HepG2 (cell line): ENCODE results near the gene GPC6. TPM values are rescaled to one million over a fixed set of nuclear protein-coding genes. Genes with fewer than 3 reads are reported as not detected.
A peak's percentile ranks its signal among the peaks of the same experiment; 100 is the strongest.

Source experiments
- AHDC1 ChIP-seq: sonication (generic); formaldehyde crosslinking; IDR thresholded peaks from 2 replicates; pipeline ENCODE4 v1.5.1; 2020; ENCODE audit warnings: mild to moderate bottlenecking, missing genetic modification reagents, borderline replicate concordance
- CBFB ChIP-seq: sonication (generic); formaldehyde crosslinking; IDR thresholded peaks from 2 replicates; pipeline ENCODE4 v1.4.0; 2020; ENCODE audit warnings: missing genetic modification reagents
- GATAD2A ChIP-seq: IDR thresholded peaks from 2 replicates; pipeline ENCODE4 v1.6.1; 2016
- GTF3A ChIP-seq: sonication (generic); formaldehyde crosslinking; conservative IDR thresholded peaks from 2 replicates; pipeline ENCODE4 v1.4.0; 2020; ENCODE audit warnings: mild to moderate bottlenecking, missing genetic modification reagents
- HNF1A ChIP-seq, 2 experiments: sonication (generic) in 1 of 2; formaldehyde crosslinking in 1 of 2; IDR thresholded peaks; 2 replicates each; pipeline versions ENCODE4 v1.4.0 to v1.6.1; 2016 to 2020; ENCODE audit warnings: borderline replicate concordance in 1 of 2, low read depth in 1 of 2, mild to moderate bottlenecking in 1 of 2, missing genetic modification reagents in 1 of 2
- HNF4A ChIP-seq: sonication (generic); formaldehyde crosslinking; IDR thresholded peaks from 2 replicates; pipeline ENCODE4 v1.4.0; 2020; ENCODE audit warnings: missing genetic modification reagents
- ISL2 ChIP-seq: sonication (generic); formaldehyde crosslinking; IDR thresholded peaks from 2 replicates; pipeline ENCODE4 v1.5.0; 2020; ENCODE audit warnings: missing genetic modification reagents
- MLXIP ChIP-seq: sonication (generic); formaldehyde crosslinking; IDR thresholded peaks from 2 replicates; pipeline ENCODE4 v1.9.0; 2021; ENCODE audit warnings: missing genetic modification reagents, borderline replicate concordance
- PATZ1 ChIP-seq: sonication (generic); formaldehyde crosslinking; IDR thresholded peaks from 2 replicates; pipeline ENCODE4 v1.4.0; 2020; ENCODE audit warnings: missing genetic modification reagents
- SMAD3 ChIP-seq: sonication (generic); formaldehyde crosslinking; IDR thresholded peaks from 2 replicates; pipeline ENCODE4 v1.4.0; 2020; ENCODE audit warnings: missing genetic modification reagents
- ZKSCAN1 ChIP-seq: fragments of 150-350 bp; IDR thresholded peaks from 2 replicates; pipeline ENCODE4 v1.6.1; 2014; ENCODE audit warnings: low read length
- ZKSCAN5 ChIP-seq: sonication (generic); formaldehyde crosslinking; IDR thresholded peaks from 2 replicates; pipeline ENCODE4 v1.5.1; 2020; ENCODE audit warnings: mild to moderate bottlenecking, missing genetic modification reagents
- ZNF264 ChIP-seq: sonication (generic); formaldehyde crosslinking; IDR thresholded peaks from 2 replicates; pipeline ENCODE4 v1.4.0; 2020; ENCODE audit warnings: missing genetic modification reagents
- ZNF644 ChIP-seq: IDR thresholded peaks from 2 replicates; pipeline ENCODE4 v1.6.1; 2016; ENCODE audit warnings: low read depth
- polyA plus RNA-seq, 8 experiments: library from polyadenylated mRNA; depleted of rRNA in 3 of 8; stranded (reverse) in 7 of 8; unstranded in 1 of 8; fragments of >200 nt; fragmentation: Illumina TruSeq in 4 of 8; extraction: Trizol in 4 of 8; gene quantifications; 2 replicates each; pipeline versions ENCODE4 v1.2.1 to v1.2.3, GENCODE V29; 2011 to 2016; ENCODE audit warnings: low read depth in 4 of 8, missing spikeins in 1 of 8, mixed read lengths in 1 of 8; ENCODE audit not compliant: insufficient read depth in 1 of 8
- total RNA-seq, 5 experiments: library from RNA; depleted of rRNA; stranded (reverse); fragments of >200 nt; fragmentation: Illumina TruSeq; extraction: Trizol; gene quantifications; 2 replicates each; pipeline ENCODE4 v1.2.3, GENCODE V29; 2016; ENCODE audit warnings: low read depth in 1 of 5

GPC6 gene
- total and polyA plus RNA-seq, 2 of the 13 experiments (the other 11 are each of a cell fraction or from before 2014, with no cell fraction given), result 24.5 to 33.9 TPM

GRCh38 chr13:94303644-94304174 lies 1077.1 kb downstream of the GPC6 start (continued):
- TF ChIP-seq AHDC1 (CRISPR knock-in tag), result peak; percentile 58; the same call in 1 of the 2 replicates
- TF ChIP-seq ISL2 (CRISPR knock-in tag), result peak; percentile 41; the same call in 1 of the 2 replicates
- TF ChIP-seq MLXIP (CRISPR knock-in tag), result no peak
- TF ChIP-seq GATAD2A (CRISPR knock-in tag), result peak; percentile 68
- no peak for TF ChIP-seq ZKSCAN5
- no peak for TF ChIP-seq SMAD3 (CRISPR knock-in tag)
- TF ChIP-seq GTF3A (CRISPR knock-in tag), result no peak
- peak; percentile 12; the same call in 1 of the 2 replicates for TF ChIP-seq HNF4A (CRISPR knock-in tag)
- peak; percentile 74; the same call in 1 of the 2 replicates for TF ChIP-seq HNF1A (IDR thresholded peaks at IDR 0.05; ENCODE audit: low read depth)
- peak; percentile 57; the same call in 1 of the 2 replicates for TF ChIP-seq HNF1A (CRISPR knock-in tag; IDR thresholded peaks at IDR 0.05; ENCODE audit: borderline replicate concordance)
- TF ChIP-seq ZKSCAN1, result no peak
- peak; percentile 27; the same call in 1 of the 2 replicates for TF ChIP-seq ZNF264 (CRISPR knock-in tag)
- no peak for TF ChIP-seq CBFB (CRISPR knock-in tag)
- TF ChIP-seq ZNF644 (CRISPR knock-in tag), result no peak
- TF ChIP-seq PATZ1 (CRISPR knock-in tag), result no peak
